SK-N-DZ (cell line): ENCODE data around the gene KRT17. TPM values are rescaled to one million over a fixed set of nuclear protein-coding genes. Genes with fewer than 3 reads are reported as not detected.
A peak's percentile ranks its signal among the peaks of the same experiment; 100 is the strongest.

ENCODE experiments used
- DNase-seq: peaks from one replicate; pipeline ENCODE4 v3.0.0-alpha.2; 2015; ENCODE audit warnings: low spot score
- polyA plus RNA-seq, 2 experiments: library from polyadenylated mRNA; depleted of rRNA; stranded (reverse); fragments of >200 nt; gene quantifications; 2 replicates each; pipeline ENCODE4 v1.2.3, GENCODE V29; 2014

KRT17 gene
- 4.2 and 10.1 TPM in 2 replicates for polyA plus RNA-seq (2014; cell fraction: cytosol; rRNA removed)
- 7.1 and 8.4 TPM in 2 replicates for polyA plus RNA-seq (2014; cell fraction: nucleus; rRNA removed)

DNA sequence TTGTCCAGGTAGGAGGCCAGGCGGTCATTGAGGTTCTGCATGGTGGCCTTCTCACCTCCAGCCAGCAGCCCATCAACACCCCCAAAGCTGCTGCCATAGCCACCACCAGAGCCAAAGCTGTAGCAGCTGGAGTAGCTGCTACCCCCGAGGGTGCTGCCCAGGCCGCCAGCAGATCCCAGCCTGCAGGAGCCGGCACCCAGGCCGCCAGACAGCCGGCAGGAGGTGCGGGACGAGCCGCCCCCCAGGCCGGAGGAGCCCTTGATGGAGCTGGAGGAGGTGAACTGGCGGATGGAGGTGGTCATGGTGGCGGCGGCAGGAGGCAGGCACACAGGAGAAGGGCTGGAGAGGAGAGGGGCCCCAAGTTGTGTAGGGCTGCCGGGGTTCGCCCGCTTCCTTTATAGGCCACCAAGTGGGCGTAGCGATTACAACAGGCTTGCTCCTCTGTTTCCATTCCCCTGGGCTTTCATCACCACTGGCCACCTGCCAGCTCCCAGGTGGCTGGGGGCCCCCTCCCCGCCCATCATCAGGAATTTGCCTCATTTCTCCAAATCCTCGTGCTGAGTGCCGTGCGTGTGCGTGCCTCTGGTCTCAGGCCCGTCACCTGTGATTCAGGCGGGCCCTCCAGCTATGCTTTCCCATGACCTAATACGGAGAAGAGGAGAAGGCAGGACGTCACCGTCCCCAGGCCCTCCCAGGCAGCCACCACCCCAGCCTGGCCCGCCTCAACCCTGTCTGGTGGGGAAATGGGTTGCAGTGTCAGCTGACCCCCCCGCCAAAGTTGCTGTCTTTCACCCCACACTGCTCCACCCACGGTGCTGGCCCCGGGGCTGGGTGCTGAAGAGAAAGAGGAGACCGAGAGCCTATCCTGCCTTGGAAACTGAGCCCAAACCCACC lies at the start of gene KRT17:
Gene KRT17, minus strand, starts transcription at position 368 of the 894 bp plus-strand sequence. Its CDS starts 66 bp downstream, at position 302.
- DNase-seq = no peak

DNA sequence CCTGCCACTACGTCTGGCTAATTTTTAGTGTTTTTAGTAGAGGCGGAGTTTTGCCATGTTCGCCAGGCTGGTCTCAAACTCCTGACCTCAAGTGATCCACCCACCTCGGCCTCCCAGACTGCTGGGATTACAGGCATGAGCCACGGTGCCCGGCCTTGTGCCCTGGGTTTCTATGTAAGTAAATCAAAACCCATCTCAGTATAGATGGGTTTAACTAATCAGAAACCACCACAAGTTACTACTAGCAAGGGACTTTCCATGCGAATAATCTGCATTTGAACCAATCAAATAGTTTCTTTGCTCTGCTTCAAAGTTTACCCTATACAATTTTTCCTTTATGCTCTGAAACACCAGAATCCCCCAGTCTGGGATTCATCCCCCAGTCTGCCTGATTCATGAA lies 47.8 kb upstream of the KRT17 start:
- DNase-seq = no peak

DNA sequence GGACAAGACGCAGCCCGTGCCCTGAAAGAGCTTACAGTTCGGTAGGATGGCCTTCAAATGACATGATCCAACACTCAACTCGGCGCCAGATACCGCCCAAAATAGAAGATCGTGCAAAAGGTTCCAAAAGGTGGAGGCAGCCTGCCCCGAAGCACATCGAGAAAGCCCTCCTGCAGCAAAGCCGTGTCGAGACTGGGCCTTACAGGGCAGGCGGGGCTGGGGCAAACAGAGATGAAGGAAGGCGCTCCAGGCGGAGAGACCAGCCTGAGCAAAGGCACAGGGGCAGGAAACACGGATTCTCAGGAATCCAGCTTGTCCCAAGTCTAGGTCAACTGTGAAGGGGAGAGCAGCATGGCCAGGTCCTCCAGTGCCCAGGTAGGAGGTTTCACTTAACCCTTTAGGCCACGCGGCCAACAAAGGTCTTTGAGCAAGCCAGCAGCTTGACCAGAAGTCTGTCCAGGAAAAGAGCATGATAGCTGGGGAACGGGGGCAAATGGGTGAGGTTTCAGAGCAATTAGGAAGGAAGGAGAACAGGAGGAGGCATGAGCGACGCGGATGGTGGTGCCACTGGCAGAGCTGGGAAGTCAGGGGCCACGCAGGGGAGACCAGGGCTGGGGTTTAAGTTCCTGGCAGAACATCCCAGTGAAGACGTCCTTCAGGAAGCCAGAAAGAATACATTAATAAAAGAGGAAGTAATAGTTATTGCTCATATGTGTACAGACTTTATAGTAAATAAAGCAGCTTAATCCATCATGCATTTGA lies 43.1 kb upstream of the KRT17 start:
- no peak for DNase-seq

DNA sequence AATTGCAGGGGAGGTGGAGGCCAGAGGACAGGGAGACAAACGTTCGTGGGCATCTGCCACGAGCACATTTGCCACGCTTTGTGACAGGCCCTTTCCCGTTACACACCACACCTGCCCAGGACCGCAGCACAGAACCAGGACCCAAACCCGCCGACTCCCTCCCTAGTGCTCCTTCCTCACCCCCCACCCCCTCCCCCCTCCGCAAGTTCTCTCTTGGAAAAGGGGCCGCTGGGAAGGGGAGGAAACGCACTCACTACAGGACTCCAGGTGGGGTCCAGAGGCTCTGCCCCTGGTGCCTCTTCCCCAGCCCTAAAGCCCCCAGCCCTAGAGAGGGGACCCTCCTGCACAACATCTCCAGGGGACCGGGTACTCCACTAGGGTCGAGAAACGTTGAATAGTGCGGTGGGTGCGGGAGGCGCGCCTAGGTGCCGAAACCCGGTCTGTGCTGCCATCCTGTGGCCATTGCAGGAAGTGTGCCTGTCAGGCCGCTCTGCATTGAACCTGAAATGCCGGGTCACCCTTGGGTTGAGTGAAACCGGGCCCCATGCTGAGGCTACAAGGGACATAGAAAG lies 42.4 kb upstream of the KRT17 start:
- DNase-seq = peak; percentile 76

DNA sequence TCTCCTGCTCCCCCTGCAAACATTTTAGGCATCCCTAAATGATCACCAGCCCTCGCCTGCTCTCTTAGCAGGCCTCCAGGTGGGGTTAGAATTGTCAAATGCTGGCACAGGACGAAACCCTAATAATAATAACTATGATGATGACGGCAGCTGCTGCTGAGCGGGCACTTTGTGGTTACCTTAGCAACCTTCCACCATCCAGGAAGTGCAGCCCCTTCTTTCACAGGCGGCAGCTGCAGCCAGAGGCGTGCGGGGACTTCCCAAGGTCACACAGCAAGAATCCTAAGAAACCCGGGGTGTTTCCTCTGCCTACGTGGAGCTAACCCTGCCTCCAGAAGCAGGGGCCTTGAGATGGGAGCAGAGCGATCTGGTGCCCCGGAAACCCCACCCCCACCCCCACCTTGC lies 41.9 kb upstream of the KRT17 start:
- DNase-seq = peak; percentile 50

DNA sequence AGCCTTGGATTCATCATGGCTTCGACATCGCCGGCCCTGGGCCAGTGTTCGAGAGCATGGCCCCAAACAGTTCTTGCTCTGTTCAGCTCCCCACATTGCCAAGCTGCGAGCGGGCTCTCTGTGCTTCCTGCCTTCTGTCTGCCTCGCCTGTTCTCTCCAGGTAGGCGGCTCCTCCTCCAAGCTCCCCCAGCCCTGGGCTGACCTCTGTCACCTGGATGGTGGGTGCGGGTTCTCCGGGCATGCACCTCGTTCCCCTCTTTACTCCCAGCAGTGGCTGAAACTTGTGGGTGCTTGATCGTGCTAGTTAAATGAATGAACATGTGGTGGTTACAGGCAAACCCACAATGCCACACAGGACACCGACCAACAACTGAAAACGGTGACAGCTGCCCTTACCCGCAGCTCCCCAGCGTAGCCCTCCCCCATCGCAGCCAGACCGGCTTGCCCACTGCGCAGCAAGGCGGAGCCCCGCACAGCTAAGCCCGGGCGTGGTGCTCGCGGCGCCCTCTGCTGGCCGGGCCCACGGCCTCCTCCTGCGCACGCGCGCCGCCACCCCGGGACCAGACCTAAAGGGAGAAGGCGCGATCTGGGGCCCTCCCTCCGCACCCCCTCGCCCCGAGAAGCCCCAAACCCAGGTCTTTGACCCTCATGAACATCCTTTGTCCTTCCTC lies 41.3 kb upstream of the KRT17 start:
- peak; percentile 80 for DNase-seq

DNA sequence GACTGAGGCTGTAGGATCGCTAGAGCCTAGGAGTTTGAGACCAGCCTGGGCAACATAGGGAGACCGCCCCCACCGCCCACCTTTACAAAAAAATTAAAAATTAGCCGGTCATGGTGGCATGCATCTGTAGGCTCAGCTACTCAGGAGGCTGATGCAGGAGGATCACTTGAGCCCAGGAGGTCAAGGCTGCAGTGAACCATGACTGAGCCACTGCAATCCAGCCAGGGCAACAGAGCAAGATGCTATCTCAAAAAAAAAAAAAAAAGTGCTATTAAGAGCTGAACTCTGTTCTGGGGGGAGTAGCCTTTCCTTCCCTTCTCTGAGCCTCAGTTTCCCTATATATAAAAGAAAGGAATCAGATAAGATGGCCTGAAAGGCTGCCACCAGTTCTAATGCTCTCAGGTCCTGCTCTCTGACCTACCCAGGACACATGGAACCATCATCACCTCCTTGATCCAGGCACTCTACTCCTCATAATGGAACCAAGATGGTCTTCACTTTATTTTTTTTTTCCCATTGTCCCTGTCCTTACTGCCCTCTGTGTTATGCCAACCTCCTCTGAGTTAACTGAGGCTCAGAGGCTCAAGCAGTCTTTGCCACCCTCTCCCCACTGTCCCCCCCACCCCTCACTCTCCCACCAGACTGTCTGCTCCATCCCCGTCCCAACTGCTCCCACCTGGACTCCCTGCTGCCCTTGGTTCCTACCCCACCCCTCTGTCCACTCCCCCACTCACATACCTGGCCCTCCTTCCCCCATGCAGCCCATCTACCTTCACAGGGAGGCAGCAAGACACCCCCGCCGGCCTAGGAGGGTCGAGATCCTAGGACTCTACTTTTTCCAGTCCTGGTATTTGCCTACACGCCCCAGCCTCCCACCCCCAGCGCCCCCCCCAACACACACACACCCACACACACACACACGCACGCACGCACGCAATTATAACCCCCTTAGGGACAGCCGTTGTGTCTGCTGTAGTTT lies 40.5 kb upstream of the KRT17 start:
- no peak for DNase-seq

DNA sequence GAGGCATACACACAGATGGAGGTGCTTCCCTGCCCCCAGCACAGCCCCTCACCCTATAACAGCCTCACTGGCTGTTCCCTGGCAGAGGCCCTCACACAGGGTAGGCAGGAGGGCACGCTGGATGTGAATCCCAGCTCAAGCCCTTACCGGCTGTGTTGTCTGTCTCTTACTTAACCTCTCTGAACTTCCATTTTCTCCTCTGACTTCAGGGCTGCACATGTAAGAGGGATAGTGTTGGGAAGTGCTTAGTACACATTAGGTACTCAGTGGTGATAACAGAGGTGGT lies 39.7 kb upstream of the KRT17 start:
- DNase-seq = no peak

DNA sequence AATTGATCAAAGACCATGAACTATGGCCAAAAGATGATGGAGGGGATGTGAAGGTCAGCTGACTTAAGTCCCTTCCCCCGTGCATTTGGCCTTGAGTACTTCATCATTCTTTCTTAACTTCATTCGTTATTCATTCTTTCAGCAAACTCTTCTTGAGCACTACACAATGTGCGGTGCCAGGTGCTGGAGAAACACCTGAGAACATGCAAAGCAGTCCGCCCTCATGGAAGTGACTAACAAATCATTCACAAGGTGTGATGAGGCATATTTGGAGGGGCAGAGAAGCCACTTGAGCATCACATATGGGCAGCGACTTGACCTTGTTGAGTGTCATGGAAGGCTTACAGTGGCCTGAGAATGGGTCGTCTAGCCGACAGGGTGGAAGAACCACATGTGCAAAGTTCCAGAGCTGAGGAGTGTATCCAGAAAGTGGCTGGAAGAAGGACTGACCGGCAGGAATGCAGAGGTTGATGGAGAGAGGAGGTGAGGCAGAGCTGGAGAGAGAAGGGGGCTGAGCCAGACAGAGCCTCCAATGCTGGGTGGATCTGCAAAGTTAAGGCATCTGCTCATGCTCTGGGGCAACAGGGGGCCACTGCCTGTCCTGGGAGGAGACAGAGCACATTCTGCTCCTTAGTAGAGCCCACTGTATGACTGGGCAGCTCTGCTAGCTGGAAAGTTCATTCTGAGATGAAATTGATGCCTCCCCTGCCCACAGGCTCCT lies 39.2 kb upstream of the KRT17 start:
- no peak for DNase-seq

DNA sequence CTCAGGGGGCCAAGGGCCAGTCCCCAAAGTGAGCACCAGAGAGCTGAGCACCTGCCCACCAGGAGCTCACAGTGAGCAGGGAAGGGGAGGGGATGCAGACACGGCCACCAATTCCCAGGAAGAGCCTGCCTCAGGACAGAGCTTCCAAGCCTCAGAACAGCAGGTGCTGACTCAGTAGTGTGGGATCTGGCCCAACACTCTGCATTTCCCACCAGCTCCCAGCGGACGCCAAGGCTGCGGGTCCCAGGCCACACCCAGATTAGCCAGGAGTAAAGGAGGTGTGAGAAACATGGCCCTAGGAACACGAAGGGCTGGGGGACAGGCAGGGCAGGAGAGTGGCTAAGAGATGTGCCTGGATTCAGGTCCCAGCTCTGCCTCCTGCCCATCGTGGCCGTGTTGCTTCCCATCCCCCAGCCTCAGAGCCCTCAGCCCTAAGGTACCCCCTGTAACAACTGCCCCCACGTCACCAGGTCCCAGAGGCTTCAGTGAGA lies 35.9 kb upstream of the KRT17 start:
- no peak for DNase-seq

DNA sequence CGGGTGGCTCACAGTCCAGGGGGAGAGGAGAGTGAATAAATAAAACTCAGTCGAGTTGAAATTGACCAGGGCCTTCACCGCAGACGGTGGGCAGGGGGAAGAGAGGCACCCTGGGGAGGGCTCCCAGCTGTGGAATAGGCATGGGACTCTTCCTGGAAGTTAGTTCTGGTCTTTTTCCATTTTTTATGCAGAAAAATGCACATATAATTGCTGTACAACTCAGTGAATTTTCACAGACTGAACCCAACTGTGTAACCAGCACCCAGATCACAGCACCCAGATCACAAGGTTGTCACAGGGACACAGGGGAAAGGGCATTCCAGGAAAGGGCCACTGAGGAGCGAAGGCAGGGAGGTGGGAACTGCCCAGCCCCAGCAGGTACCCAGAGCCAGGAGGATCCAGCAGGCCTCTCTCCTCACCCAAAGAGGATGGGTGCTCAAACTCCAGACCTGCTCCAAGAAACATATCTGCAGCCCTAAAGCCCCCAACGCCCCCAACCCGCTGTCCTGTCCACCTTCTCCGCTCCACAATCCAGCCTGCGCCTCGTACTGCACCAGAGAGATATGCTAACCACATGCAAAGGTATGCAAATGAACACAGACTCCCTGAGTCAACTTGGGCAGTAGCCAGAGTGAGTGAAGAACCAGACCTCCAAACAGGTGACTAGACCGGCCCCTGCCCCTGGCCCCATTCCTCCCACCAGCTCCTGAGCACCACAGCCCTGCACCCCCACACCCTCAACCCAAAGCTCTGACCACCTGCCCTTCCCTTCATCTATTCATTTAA lies 35.2 kb upstream of the KRT17 start:
- no peak for DNase-seq

DNA sequence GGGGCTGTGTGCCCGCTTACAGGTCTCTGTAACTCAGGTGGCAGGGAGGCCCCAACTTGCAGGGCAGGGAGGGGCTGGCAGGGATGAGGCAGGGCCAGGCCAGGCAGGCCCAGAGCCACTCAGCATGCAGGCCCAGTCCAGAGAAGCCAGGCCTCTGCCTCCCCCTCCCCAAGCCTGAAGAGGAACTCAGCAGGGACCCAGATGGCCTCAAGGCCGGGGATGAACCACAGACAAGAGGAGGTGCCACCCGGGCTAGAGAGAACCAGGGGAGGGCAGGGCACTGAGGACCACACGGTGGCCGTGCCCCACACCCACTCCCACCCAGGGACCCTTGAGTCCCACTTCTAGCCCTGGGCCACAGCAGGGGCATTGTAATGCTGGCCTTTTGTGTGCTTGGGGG lies 34.5 kb upstream of the KRT17 start:
- no peak for DNase-seq

DNA sequence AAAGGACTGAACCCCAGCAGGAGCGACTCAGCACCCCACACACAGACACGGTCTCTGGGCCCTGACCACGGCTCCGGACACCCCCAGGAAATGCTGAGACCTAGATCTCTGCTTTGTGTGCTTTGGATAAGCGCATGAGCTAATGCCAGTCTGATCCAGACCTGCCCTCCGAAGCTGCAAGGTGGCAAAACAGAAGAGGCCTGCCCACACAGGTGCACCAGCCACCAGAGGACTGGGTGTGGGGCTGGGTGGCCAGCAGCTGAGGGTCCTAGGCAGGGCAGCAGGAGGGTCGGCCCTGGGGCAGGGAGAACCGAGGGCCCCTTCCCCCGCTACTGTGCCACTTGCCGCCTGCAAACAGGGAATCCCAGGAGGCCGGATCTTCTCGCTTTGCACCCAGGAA lies 33.6 kb upstream of the KRT17 start:
- no peak for DNase-seq

DNA sequence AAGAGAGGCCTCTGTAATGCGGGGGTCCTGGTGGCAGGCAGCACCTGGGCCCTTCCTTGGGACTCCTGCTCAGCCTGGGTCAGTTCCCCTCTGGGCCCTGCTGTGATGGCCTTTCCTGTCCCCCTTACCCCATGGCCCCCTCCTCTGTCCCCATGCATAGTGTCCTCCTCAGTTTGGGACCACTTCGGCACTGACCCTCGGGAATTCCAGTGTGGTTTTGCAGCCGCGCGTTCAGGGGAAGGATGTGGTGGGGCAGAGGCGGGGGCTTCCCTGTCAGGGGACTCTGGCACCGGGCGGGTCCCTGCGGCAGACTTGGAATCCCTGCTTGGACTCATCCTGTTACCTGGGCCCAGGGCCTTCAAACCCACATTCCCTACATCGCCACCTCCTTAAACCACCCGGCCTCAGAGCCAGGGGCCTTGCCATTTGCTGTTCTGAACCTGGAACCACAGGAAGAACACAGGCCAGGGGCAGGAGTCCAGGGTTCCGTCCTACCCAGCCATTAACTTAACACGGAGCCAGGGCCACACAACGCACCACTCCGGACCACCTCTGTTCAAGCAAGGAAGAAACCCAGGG lies 32.9 kb upstream of the KRT17 start:
- no peak for DNase-seq

DNA sequence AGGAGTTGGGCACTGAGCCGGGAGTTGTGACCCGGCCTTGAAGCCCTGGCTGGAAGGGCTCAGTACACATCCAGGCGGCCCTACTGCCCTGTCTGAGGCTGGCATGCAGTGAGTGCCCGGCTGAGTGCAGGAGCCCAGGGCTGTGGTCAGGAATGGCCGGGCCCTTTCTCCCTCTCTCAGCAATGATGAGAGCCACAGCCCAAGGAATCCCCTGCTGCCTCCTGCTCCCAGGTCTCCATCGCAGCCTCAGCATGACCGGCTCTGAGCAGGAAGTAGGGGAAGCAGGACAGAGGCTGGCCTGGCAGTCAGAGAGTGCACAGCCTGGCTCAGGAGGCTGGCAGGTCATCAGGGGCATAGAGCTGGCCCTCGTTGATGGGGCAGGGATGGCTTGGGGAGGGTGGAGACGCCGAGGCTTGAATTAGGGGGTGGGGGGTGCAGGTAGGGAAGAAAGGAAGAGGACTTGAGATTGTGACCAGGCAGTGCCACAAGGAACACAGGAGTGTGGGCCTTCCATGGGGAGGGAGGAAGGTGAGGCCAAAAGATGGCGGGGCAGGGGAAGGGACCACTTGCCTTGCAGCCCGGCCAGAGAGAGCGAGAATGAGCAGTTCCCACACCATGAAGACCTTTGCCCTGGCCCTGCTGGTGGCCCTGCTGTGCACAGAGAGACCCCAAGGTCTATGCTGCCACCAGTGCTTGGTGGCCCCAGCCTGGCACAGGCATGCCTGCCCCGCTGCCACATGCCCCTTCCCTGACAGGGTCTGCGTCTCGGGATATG lies 32.1 kb upstream of the KRT17 start:
- no peak for DNase-seq

DNA sequence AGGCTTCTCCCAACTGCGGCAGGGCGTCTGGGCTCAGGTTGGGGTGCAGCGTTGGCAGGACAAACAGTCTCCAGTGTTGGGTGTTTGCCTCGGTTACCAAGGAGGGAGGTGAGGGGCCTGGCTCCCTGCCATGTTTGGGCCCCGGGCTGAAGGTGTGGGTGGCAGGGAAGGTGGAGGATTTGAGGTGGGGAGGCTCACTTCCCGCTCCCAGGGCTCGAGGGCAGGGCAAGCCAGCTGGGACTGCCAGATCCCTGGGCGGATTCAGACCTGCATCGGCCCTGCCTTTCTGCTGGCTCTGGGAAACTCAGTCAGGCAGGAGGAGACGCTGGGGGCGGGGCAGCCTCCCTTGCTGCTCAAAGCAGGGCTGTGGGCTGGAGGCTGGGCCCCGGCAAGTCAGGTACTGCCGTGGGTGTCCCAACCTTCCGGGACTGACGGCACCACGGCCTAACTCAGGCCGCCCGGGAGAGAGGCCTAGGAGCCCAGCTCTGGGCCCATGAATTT lies 31.3 kb upstream of the KRT17 start:
- no peak for DNase-seq
